Measurements from ENCODE around the gene PHRF1. TPM values are rescaled to one million over a fixed set of nuclear protein-coding genes. Genes with fewer than 3 reads are reported as not detected.

PHRF1 gene
- total and polyA plus RNA-seq, 8 donors, result 11.2 to 39.3 (median 14.8) TPM

DNA sequence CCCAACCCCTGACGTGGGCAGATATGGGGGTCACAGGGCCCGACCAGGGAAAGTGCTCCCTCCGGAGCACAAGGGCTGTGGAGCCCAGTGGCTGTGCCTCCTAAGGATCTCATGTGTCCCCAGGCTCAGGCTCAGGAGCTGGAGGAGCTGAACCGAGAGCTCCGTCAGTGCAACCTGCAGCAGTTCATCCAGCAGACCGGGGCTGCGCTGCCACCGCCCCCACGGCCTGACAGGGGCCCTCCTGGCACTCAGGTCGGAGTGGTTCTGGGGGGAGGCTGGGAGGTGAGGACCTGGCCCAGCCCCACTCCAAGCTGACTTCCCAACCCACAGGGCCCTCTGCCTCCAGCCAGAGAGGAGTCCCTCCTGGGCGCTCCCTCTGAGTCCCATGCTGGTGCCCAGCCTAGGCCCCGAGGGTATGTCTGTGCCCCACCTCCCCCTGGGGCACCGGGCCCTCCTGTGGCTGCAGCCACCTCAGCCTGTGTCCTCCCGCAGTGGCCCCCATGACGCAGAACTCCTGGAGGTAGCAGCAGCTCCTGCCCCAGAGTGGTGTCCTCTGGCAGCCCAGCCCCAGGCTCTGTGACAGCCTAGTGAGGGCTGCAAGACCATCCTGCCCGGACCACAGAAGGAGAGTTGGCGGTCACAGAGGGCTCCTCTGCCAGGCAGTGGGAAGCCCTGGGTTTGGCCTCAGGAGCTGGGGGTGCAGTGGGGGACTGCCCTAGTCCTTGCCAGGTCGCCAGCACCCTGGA is 13.0 kb upstream of the PHRF1 start:
- H3K4me1 ChIP-seq, result peaks cover 0 to 13% (median 11%) of the 10 kb centered on the region in 3 donors
- H3K9me3 ChIP-seq, result no peaks in the 10 kb centered on the region
- H3K4me3 ChIP-seq, result peak overlapping the region in 1 of 4 donors; percentile 2
- WGBS, 2 donors, result 88 to 90% methylated on average over 18 of the region's 18 CpGs
- ATAC-seq (no peak), FAIRE-seq (no peak), DNase-seq (peak in 2 of 6 donors; percentile 53 to 80)
- no peaks in the 10 kb centered on the region for H3K36me3 ChIP-seq
- no peak overlapping the region for H3K27ac ChIP-seq
- TF ChIP-seq, protein P1, sequence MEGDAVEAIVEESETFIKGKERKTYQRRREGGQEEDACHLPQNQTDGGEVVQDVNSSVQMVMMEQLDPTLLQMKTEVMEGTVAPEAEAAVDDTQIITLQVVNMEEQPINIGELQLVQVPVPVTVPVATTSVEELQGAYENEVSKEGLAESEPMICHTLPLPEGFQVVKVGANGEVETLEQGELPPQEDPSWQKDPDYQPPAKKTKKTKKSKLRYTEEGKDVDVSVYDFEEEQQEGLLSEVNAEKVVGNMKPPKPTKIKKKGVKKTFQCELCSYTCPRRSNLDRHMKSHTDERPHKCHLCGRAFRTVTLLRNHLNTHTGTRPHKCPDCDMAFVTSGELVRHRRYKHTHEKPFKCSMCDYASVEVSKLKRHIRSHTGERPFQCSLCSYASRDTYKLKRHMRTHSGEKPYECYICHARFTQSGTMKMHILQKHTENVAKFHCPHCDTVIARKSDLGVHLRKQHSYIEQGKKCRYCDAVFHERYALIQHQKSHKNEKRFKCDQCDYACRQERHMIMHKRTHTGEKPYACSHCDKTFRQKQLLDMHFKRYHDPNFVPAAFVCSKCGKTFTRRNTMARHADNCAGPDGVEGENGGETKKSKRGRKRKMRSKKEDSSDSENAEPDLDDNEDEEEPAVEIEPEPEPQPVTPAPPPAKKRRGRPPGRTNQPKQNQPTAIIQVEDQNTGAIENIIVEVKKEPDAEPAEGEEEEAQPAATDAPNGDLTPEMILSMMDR (IDR thresholded peaks at IDR 0.05), result no peak
- intact Hi-C loops (cut with DNase I), result no loop called here
- no peaks in the 10 kb centered on the region for H3K27me3 ChIP-seq

GRCh38 chr11:563812-564578 is 12.3 kb upstream of the PHRF1 start:
- intact Hi-C loops (cut with DNase I), result no loop called here
- no peaks in the 10 kb centered on the region for H3K27me3 ChIP-seq
- FAIRE-seq, result no peak
- H3K36me3 ChIP-seq, result no peaks in the 10 kb centered on the region
- H3K4me3 ChIP-seq, result no peak overlapping the region
- no peak for ATAC-seq
- peak in 1 of 6 donors; percentile 73 for DNase-seq
- no peaks in the 10 kb centered on the region for H3K9me3 ChIP-seq
- TF ChIP-seq, protein P1 (IDR thresholded peaks at IDR 0.05), result no peak
- no peak overlapping the region for H3K27ac ChIP-seq
- 80 to 82% methylated on average over 12 of the region's 12 CpGs for WGBS, 2 donors
- H3K4me1 ChIP-seq, result peaks cover 0 to 13% (median 11%) of the 10 kb centered on the region in 3 donors

- intact Hi-C loops (cut with DNase I), result no loop called here
- DNase-seq (peak in 2 of 6 donors; percentile 50 to 70), FAIRE-seq (no peak), ATAC-seq (no peak)
- H3K9me3 ChIP-seq, result no peaks in the 10 kb centered on the region
- no peak overlapping the region for H3K27ac ChIP-seq
- H3K4me3 ChIP-seq, result no peak overlapping the region
- WGBS, 2 donors, result 78 to 81% methylated on average over 12 of the region's 12 CpGs
- H3K36me3 ChIP-seq, result no peaks in the 10 kb centered on the region
- H3K27me3 ChIP-seq, result no peaks in the 10 kb centered on the region
- TF ChIP-seq, protein P1 (IDR thresholded peaks at IDR 0.05), result no peak
- H3K4me1 ChIP-seq, result peaks cover 0 to 17% (median 11%) of the 10 kb centered on the region in 3 donors
These were observed 10.3 kb upstream of the PHRF1 start for GRCh38 chr11:565921-566509.

GRCh38 chr11:567011-567628 is 9.2 kb upstream of the PHRF1 start:
- no peaks in the 10 kb centered on the region for H3K27me3 ChIP-seq
- H3K36me3 ChIP-seq, result no peaks in the 10 kb centered on the region
- TF ChIP-seq, protein P1 (IDR thresholded peaks at IDR 0.05), result no peak
- ATAC-seq (no peak), FAIRE-seq (no peak), DNase-seq (peak in 2 of 6 donors; percentile 58 to 74)
- peaks cover 0 to 15% (median 5%) of the 10 kb centered on the region in 3 donors for H3K4me1 ChIP-seq
- H3K9me3 ChIP-seq, result no peaks in the 10 kb centered on the region
- intact Hi-C loops (cut with DNase I), result no loop called here
- 87 to 96% methylated on average over 18 of the region's 18 CpGs for WGBS, 2 donors
- peak overlapping the region in 1 of 4 donors; percentile 65 for H3K4me3 ChIP-seq
- H3K27ac ChIP-seq, result peak overlapping the region in 3 of 4 donors; percentile 39 to 76 (median 44)

Measured in pancreas (tissue), 10 donors.